ENCODE measurements around the gene TMEM198. TPM values are rescaled to one million over a fixed set of nuclear protein-coding genes. Genes with fewer than 3 reads are reported as not detected.
A peak's percentile ranks its signal among the peaks of the same experiment; 100 is the strongest.

The TMEM198 gene
- total and polyA plus RNA-seq, 7 donors = 0.61 to 3.7 (median 2.1) TPM

- intact Hi-C loops (cut with DNase I) = loop anchor here in 1 of 2 donors (1.0 kb wide), 1 partner anchor 45 kb away; no protein-coding TSS in a partner anchor
- ATAC-seq (peak; percentile 98 to 99 (median 98)), DNase-seq (peak; percentile 97 to 98)
- Histone ChIP-seq H3K4me1 (no peaks in the 10 kb centered on the region), H3K4me3 (peak within 1 kb of the TSS; percentile 82), H3K36me3 (ENCODE audit: insufficient read depth in 1 of 2, low read depth in 1 of 2) (peaks cover 0 to 18% of the 10 kb centered on the region in 2 donors), H3K9me3 (no peaks in the 10 kb centered on the region), H3K27me3 (ENCODE audit: insufficient read depth in 3 of 3, low read length in 2 of 3) (no peaks in the 10 kb centered on the region), H3K27ac (peak within 1 kb of the TSS; percentile 94)
- WGBS, 3 donors = 0 to 1% (median 0%) methylated on average over 57 of the region's 57 CpGs
- no peak for TF ChIP-seq CTCF (IDR thresholded peaks at IDR 0.05)
These were observed 53.9 kb downstream of the TMEM198 start, which contains the start of gene STK11IP for GRCh38 chr2:219597552-219598307. Gene STK11IP (plus strand): TSS chr2:219597857. CDS start chr2:219598120, 263 bp downstream.

GRCh38 chr2:219598308-219599078, 54.7 kb downstream of the TMEM198 start:
- H3K9me3 ChIP-seq = no peaks in the 10 kb centered on the region
- no peak for TF ChIP-seq CTCF (IDR thresholded peaks at IDR 0.05)
- 21 to 24% (median 23%) methylated on average over 9 of the region's 9 CpGs for WGBS, 3 donors
- DNase-seq (no peak), ATAC-seq (no peak)
- H3K36me3 ChIP-seq (ENCODE audit: insufficient read depth in 1 of 2, low read depth in 1 of 2) = peaks cover 0 to 23% of the 10 kb centered on the region in 2 donors
- H3K4me1 ChIP-seq = no peaks in the 10 kb centered on the region
- intact Hi-C loops (cut with DNase I) = no loop called here
- no peaks in the 10 kb centered on the region for H3K27me3 ChIP-seq (ENCODE audit: insufficient read depth in 3 of 3, low read length in 2 of 3)
- H3K4me3 ChIP-seq = peak overlapping the region; percentile 82
- H3K27ac ChIP-seq = peak overlapping the region; percentile 94

Other genes starting within 250 kb of the TMEM198 start
- gene PTPRN, start 234.6 kb upstream of the TMEM198 start, total RNA-seq = 1 to 10 TPM in 1 of 4 donors, under 1 TPM in 1, not detected in 2; 0.91 to 1.1 TPM
- gene PTPRN, start 234.6 kb upstream of the TMEM198 start, polyA plus RNA-seq = under 1 TPM; 0.03 to 0.17 (median 0.04) TPM
- gene RESP18, start 211.3 kb upstream of the TMEM198 start, total RNA-seq = not detected
- not detected for gene RESP18, start 211.3 kb upstream of the TMEM198 start, polyA plus RNA-seq
- gene DNPEP, start 156.1 kb upstream of the TMEM198 start, total RNA-seq = 10 to 100 TPM; 60.9 to 88.3 (median 63.9) TPM
- 10 to 100 TPM; 46.7 to 93.1 (median 68.7) TPM for gene DNPEP, start 156.1 kb upstream of the TMEM198 start, polyA plus RNA-seq
- over 10,000 TPM; 12,653 to 14,820 (median 13,821) TPM for gene DES, start 125.7 kb upstream of the TMEM198 start, total RNA-seq
- over 10,000 TPM in 2 of 3 donors, 1,000 to 10,000 TPM in 1; 8,143 to 13,925 (median 13,727) TPM for gene DES, start 125.7 kb upstream of the TMEM198 start, polyA plus RNA-seq
- gene SPEG, start 109.2 kb upstream of the TMEM198 start, total RNA-seq = 100 to 1,000 TPM; 239 to 419 (median 304) TPM
- 100 to 1,000 TPM in 2 of 3 donors, 10 to 100 TPM in 1; 34.8 to 190 (median 133) TPM for gene SPEG, start 109.2 kb upstream of the TMEM198 start, polyA plus RNA-seq
- gene GMPPA, start 45.1 kb upstream of the TMEM198 start, total RNA-seq = 10 to 100 TPM; 14.4 to 23.4 (median 18.2) TPM
- gene GMPPA, start 45.1 kb upstream of the TMEM198 start, polyA plus RNA-seq = 10 to 100 TPM; 20.0 to 33.8 (median 26.9) TPM
- under 1 TPM in 2 of 4 donors, not detected in 2; 0.30 to 0.34 TPM for gene ASIC4, start 29.5 kb upstream of the TMEM198 start, total RNA-seq
- gene ASIC4, start 29.5 kb upstream of the TMEM198 start, polyA plus RNA-seq = under 1 TPM in 2 of 3 donors, not detected in 1; 0.03 to 0.23 TPM
- gene CHPF, start 219 bp upstream of the TMEM198 start, total RNA-seq = 10 to 100 TPM; 11.9 to 14.2 (median 13.1) TPM
- 10 to 100 TPM in 1 of 3 donors, 1 to 10 TPM in 2; 8.4 to 13.0 (median 9.0) TPM for gene CHPF, start 219 bp upstream of the TMEM198 start, polyA plus RNA-seq
- gene OBSL1, start 27.5 kb downstream of the TMEM198 start, total RNA-seq = 100 to 1,000 TPM in 1 of 4 donors, 10 to 100 TPM in 3; 38.7 to 134 (median 68.0) TPM
- gene OBSL1, start 27.5 kb downstream of the TMEM198 start, polyA plus RNA-seq = 10 to 100 TPM; 10.3 to 35.9 (median 22.1) TPM
- gene INHA, start 28.3 kb downstream of the TMEM198 start, total RNA-seq = under 1 TPM in 2 of 4 donors, not detected in 2; 0.23 to 0.36 TPM
- gene INHA, start 28.3 kb downstream of the TMEM198 start, polyA plus RNA-seq = 1 to 10 TPM in 1 of 3 donors, under 1 TPM in 2; 0.10 to 1.2 (median 0.18) TPM
- 10 to 100 TPM in 2 of 4 donors, 1 to 10 TPM in 2; 5.5 to 12.8 (median 10.3) TPM for gene STK11IP, start 53.8 kb downstream of the TMEM198 start, total RNA-seq
- 10 to 100 TPM in 1 of 3 donors, 1 to 10 TPM in 2; 6.5 to 13.3 (median 8.6) TPM for gene STK11IP, start 53.8 kb downstream of the TMEM198 start, polyA plus RNA-seq
- gene SLC4A3, start 83.6 kb downstream of the TMEM198 start, total RNA-seq = 1 to 10 TPM in 1 of 4 donors, under 1 TPM in 3; 0.50 to 1.4 (median 0.78) TPM
- under 1 TPM; 0.40 to 0.60 (median 0.48) TPM for gene SLC4A3, start 83.6 kb downstream of the TMEM198 start, polyA plus RNA-seq

All from psoas muscle (tissue), 8 donors.